MCF 10A (cell line): ENCODE measurements around the gene SAMD14. TPM values are rescaled to one million over a fixed set of nuclear protein-coding genes. Genes with fewer than 3 reads are reported as not detected.

Experiments used
- BruUV-seq: library from RNA; stranded (reverse); fragments of 400-500 nt; replicated peaks from 2 replicates; lab custom pipeline; 2021; lab: Mats Ljungman, UMichigan
- CTCF ChIA-PET: fragments of 300-600 bp; sonication (Branson Sonifier 250); formaldehyde crosslinking; extraction: SDS; loops from one replicate; lab custom pipeline; 2021; ENCODE audit warnings: antibody characterized with exemption, inconsistent platforms; lab: Yijun Ruan, JAX
- POLR2A ChIA-PET: fragments of 300-600, 350-650 bp; sonication (Branson Sonifier 250); formaldehyde crosslinking; extraction: SDS; loops from one replicate; lab custom pipeline; 2020; ENCODE audit warnings: antibody characterized with exemption, inconsistent platforms; lab: Yijun Ruan, JAX
- DNase-seq: peaks from one replicate; pipeline ENCODE4 v3.0.0-alpha.2; 2018; ENCODE audit not compliant: unreplicated experiment
- H3K27ac Mint-ChIP-seq: one replicate; pipeline ENCODE4 v1.8.0; 2022; ENCODE audit warnings: mild to moderate bottlenecking, low read depth, mixed read lengths; ENCODE audit not compliant: unreplicated experiment
- H3K27me3 Mint-ChIP-seq: one replicate; pipeline ENCODE4 v1.8.0; 2022; ENCODE audit warnings: mixed read lengths; ENCODE audit not compliant: insufficient read depth, unreplicated experiment
- H3K36me3 Mint-ChIP-seq: one replicate; pipeline ENCODE4 v1.8.0; 2022; ENCODE audit warnings: mild to moderate bottlenecking, moderate library complexity, mixed read lengths; ENCODE audit not compliant: insufficient read depth, unreplicated experiment
- H3K4me1 Mint-ChIP-seq: one replicate; pipeline ENCODE4 v1.8.0; 2022; ENCODE audit warnings: mixed read lengths; ENCODE audit not compliant: insufficient read depth, unreplicated experiment
- H3K4me3 Mint-ChIP-seq: one replicate; pipeline ENCODE4 v1.8.0; 2022; ENCODE audit warnings: mild to moderate bottlenecking, moderate library complexity, mixed read lengths; ENCODE audit not compliant: unreplicated experiment
- H3K9me3 Mint-ChIP-seq: one replicate; pipeline ENCODE4 v1.8.0; 2022; ENCODE audit warnings: mixed read lengths; ENCODE audit not compliant: unreplicated experiment
- CTCF ChIP-seq: fragments of 200-600 bp; IDR thresholded peaks from one replicate; pipeline ENCODE4 v1.8.0; 2022; ENCODE audit warnings: antibody characterized with exemption, mild to moderate bottlenecking; ENCODE audit not compliant: unreplicated experiment
- intact Hi-C: fragments of 100-400 bp; cut with micrococcal nuclease; formaldehyde crosslinking; loops from 2 replicates; pipeline ENCODE4 v1.14.1; 2022
- total RNA-seq: library from RNA; stranded (reverse); gene quantifications from 2 replicates; pipeline ENCODE4 v1.2.3, GENCODE V29; 2022

Gene SAMD14
- total RNA-seq, 1 experiment from 2014 or later: 0.09 TPM

- Mint-ChIP-seq H3K27me3 (no peaks in the 10 kb centered on the region), H3K4me3 (peak overlapping the region; percentile 82), H3K4me1 (peaks cover 42% of the 10 kb centered on the region), H3K36me3 (peaks cover 2% of the 10 kb centered on the region), H3K27ac (no peak overlapping the region), H3K9me3 (no peaks in the 10 kb centered on the region)
- CTCF ChIA-PET: interaction anchor here (0.6 to 4.2 kb wide), 6 partner anchors 12 to 124 kb away, joined by 3 to 36 read pairs (median 4); partner anchors contain the start of gene PDK2
- POLR2A ChIA-PET: interaction anchor here (0.7 to 5.7 kb wide), 9 partner anchors 12 to 247 kb away, joined by 3 to 35 read pairs (median 7); partner anchors contain the start of gene PDK2
- intact Hi-C loops: no loop called here
- peak; percentile 50 for DNase-seq
- no peak for TF ChIP-seq CTCF
- no TSS peak for BruUV-seq
Measured at GRCh38 chr17:50149417-50150353, 19.7 kb upstream of the SAMD14 start.

- TF ChIP-seq CTCF: no peak
- DNase-seq: no peak
- intact Hi-C loops: no loop called here
- peaks cover 9% of the 10 kb centered on the region for H3K36me3 Mint-ChIP-seq
- no TSS peak for BruUV-seq
- ChIA-PET POLR2A (interaction anchor here (1.1 to 5.7 kb wide), 8 partner anchors 12 to 247 kb away, joined by 3 to 35 read pairs (median 9); partner anchors contain the start of gene PDK2), CTCF (interaction anchor here (1.0 to 4.2 kb wide), 6 partner anchors 9 to 56 kb away, joined by 3 to 36 read pairs (median 5); no protein-coding TSS in a partner anchor)
- H3K4me3 Mint-ChIP-seq: peak overlapping the region; percentile 82
- no peaks in the 10 kb centered on the region for H3K9me3 Mint-ChIP-seq
- no peaks in the 10 kb centered on the region for H3K27me3 Mint-ChIP-seq
- H3K27ac Mint-ChIP-seq: peak overlapping the region; percentile 89
- peaks cover 44% of the 10 kb centered on the region for H3K4me1 Mint-ChIP-seq
Measured at GRCh38 chr17:50149091-50149416, 19.1 kb upstream of the SAMD14 start.

- Mint-ChIP-seq H3K4me3 (peak overlapping the region; percentile 82), H3K27me3 (no peaks in the 10 kb centered on the region), H3K36me3 (peaks cover 13% of the 10 kb centered on the region), H3K27ac (peak overlapping the region; percentile 89), H3K9me3 (no peaks in the 10 kb centered on the region), H3K4me1 (peaks cover 39% of the 10 kb centered on the region)
- intact Hi-C loops: no loop called here
- CTCF ChIA-PET: interaction anchor here (1.0 to 1.6 kb wide), 9 partner anchors 9 to 56 kb away, joined by 3 to 12 read pairs (median 5); no protein-coding TSS in a partner anchor
- peak; percentile 11 for TF ChIP-seq CTCF
- POLR2A ChIA-PET: interaction anchor here (0.6 to 5.7 kb wide), 12 partner anchors 13 to 248 kb away, joined by 3 to 35 read pairs (median 6); partner anchors contain the start of gene PDK2
- BruUV-seq: no TSS peak
- peak; percentile 80 for DNase-seq
Measured at GRCh38 chr17:50148226-50149090, 18.5 kb upstream of the SAMD14 start.
